Neural cell (in vitro differentiated cells): ENCODE measurements around the gene COL17A1. TPM values are rescaled to one million over a fixed set of nuclear protein-coding genes. Genes with fewer than 3 reads are reported as not detected.

Experiments
- H2AFZ ChIP-seq: fragments of 200-600, 300-800 bp; sonication (generic), shearing (Covaris generic); 2 replicates; pipeline ENCODE4 v1.6.0; 2014; ENCODE audit warnings: low read depth, mild to moderate bottlenecking, antibody characterized with exemption, low read length, moderate library complexity
- H3F3A ChIP-seq: fragments of 200-600 bp; shearing (Covaris generic); 2 replicates; pipeline ENCODE4 v1.6.1; 2016; ENCODE audit warnings: mild to moderate bottlenecking, moderate library complexity, mixed read lengths, antibody characterized with exemption, low read length; ENCODE audit not compliant: insufficient read depth, poor library complexity, severe bottlenecking
- H3K27ac ChIP-seq: fragments of 200-600, 300-800 bp; sonication (generic), shearing (Covaris generic); 2 replicates; pipeline ENCODE4 v1.5.1; 2014; ENCODE audit warnings: mild to moderate bottlenecking, low read length, moderate library complexity
- H3K27me3 ChIP-seq: fragments of 300-800, 200-600 bp; sonication (generic), shearing (Covaris generic); 2 replicates; pipeline ENCODE4 v1.6.0; 2014; ENCODE audit warnings: mild to moderate bottlenecking, low read depth, low read length, moderate library complexity; ENCODE audit not compliant: insufficient read depth
- H3K36me3 ChIP-seq: fragments of 300-800, 200-600 bp; sonication (generic), shearing (Covaris generic); 2 replicates; pipeline ENCODE4 v1.5.1; 2014; ENCODE audit warnings: mild to moderate bottlenecking, antibody characterized with exemption, low read length, moderate library complexity; ENCODE audit not compliant: insufficient read depth
- H3K4me2 ChIP-seq: fragments of 300-800, 200-600 bp; sonication (generic), shearing (Covaris generic); 2 replicates; pipeline ENCODE4 v1.6.0; 2014; ENCODE audit warnings: mild to moderate bottlenecking, low read length
- H3K4me3 ChIP-seq: fragments of 300-800, 200-600 bp; sonication (generic), shearing (Covaris generic); 2 replicates; pipeline ENCODE4 v1.5.1; 2014; ENCODE audit warnings: mild to moderate bottlenecking, low read length, moderate library complexity
- H3K79me2 ChIP-seq: fragments of 200-600 bp; shearing (Covaris generic); replicated peaks from 2 replicates; pipeline ENCODE4 v1.6.0; 2014; ENCODE audit warnings: mild to moderate bottlenecking, low read length, moderate library complexity; ENCODE audit not compliant: insufficient read depth
- H3K9ac ChIP-seq: fragments of 300-800, 200-600 bp; sonication (generic), shearing (Covaris generic); 2 replicates; pipeline ENCODE4 v1.6.1; 2016; ENCODE audit warnings: mild to moderate bottlenecking, low read length, mixed read lengths
- H3K9me2 ChIP-seq: fragments of 200-600 bp; shearing (Covaris generic); 2 replicates; pipeline ENCODE4 v1.6.1; 2016; ENCODE audit warnings: mild to moderate bottlenecking, low read length, mixed read lengths; ENCODE audit not compliant: insufficient read depth
- H3K9me3 ChIP-seq: fragments of 200-600, 300-800 bp; sonication (generic), shearing (Covaris generic); 2 replicates; pipeline ENCODE4 v1.6.1; 2016; ENCODE audit warnings: mild to moderate bottlenecking, mixed run types, low read length, moderate library complexity, mixed read lengths
- H4K20me1 ChIP-seq: fragments of 200-600 bp; shearing (Covaris generic); 2 replicates; pipeline ENCODE4 v1.6.1; 2016; ENCODE audit warnings: mild to moderate bottlenecking, mixed run types; ENCODE audit not compliant: insufficient read depth
- EP300 ChIP-seq: fragments of 450-650 bp; conservative IDR thresholded peaks from 2 replicates; pipeline ENCODE4 v1.6.1; 2014; ENCODE audit warnings: antibody characterized with exemption, mild to moderate bottlenecking, moderate library complexity; ENCODE audit not compliant: poor library complexity, severe bottlenecking
- EZH2 ChIP-seq: fragments of 200-600, 300-800 bp; shearing (Covaris generic), sonication (generic); IDR thresholded peaks from 2 replicates; pipeline ENCODE4 v1.6.1; 2014; ENCODE audit warnings: antibody characterized with exemption, low read length, borderline replicate concordance, mild to moderate bottlenecking; ENCODE audit not compliant: insufficient read depth, poor library complexity, severe bottlenecking
- MXI1 ChIP-seq: fragments of 450-650 bp; conservative IDR thresholded peaks from 2 replicates; pipeline ENCODE4 v1.6.1; 2014; ENCODE audit warnings: antibody characterized with exemption, mild to moderate bottlenecking; ENCODE audit not compliant: poor library complexity, severe bottlenecking
- POLR2AphosphoS5 ChIP-seq: IDR thresholded peaks from 2 replicates; pipeline ENCODE4 v1.6.1; 2012
- RAD21 ChIP-seq: fragments of 450-650 bp; conservative IDR thresholded peaks from 2 replicates; pipeline ENCODE4 v1.6.1; 2014; ENCODE audit warnings: antibody characterized with exemption, mild to moderate bottlenecking, moderate library complexity
- REST ChIP-seq: IDR thresholded peaks from 2 replicates; pipeline ENCODE4 v1.6.1; 2012; ENCODE audit warnings: borderline replicate concordance
- SMC3 ChIP-seq: fragments of 450-650 bp; conservative IDR thresholded peaks from 2 replicates; pipeline ENCODE4 v1.6.1; 2014; ENCODE audit warnings: antibody characterized with exemption, mild to moderate bottlenecking, moderate library complexity; ENCODE audit not compliant: poor library complexity
- TAF1 ChIP-seq: IDR thresholded peaks from 2 replicates; pipeline ENCODE4 v1.6.1; 2012; ENCODE audit warnings: low read depth
- polyA plus RNA-seq: library from polyadenylated mRNA; depleted of rRNA; stranded (reverse); fragments of >200 nt; gene quantifications from 2 replicates; pipeline ENCODE4 v1.2.3, GENCODE V29; 2014
- TF ChIP-seq, protein P1 (sequence below): fragments of 450-650 bp; IDR thresholded peaks from 2 replicates; pipeline ENCODE4 v1.5.1; 2014; ENCODE audit warnings: antibody characterized with exemption, mild to moderate bottlenecking, moderate library complexity; ENCODE audit not compliant: poor library complexity, severe bottlenecking

COL17A1 gene
- polyA plus RNA-seq, 1 donor from 2014 or later = not detected

GRCh38 chr10:104120903-104121484, 35.3 kb upstream of the COL17A1 start:
- no peaks in the 10 kb centered on the region for H3F3A ChIP-seq
- H3K9me3 ChIP-seq = no peaks in the 10 kb centered on the region
- H2AFZ ChIP-seq = peak overlapping the region; percentile 87
- H3K36me3 ChIP-seq = no peaks in the 10 kb centered on the region
- no peaks in the 10 kb centered on the region for H3K79me2 ChIP-seq
- TF ChIP-seq POLR2AphosphoS5 = no peak
- TF ChIP-seq REST = no peak
- no peak for TF ChIP-seq RAD21
- no peak for TF ChIP-seq EZH2
- no peak for TF ChIP-seq EP300
- no peak for TF ChIP-seq MXI1
- TF ChIP-seq, protein P1, sequence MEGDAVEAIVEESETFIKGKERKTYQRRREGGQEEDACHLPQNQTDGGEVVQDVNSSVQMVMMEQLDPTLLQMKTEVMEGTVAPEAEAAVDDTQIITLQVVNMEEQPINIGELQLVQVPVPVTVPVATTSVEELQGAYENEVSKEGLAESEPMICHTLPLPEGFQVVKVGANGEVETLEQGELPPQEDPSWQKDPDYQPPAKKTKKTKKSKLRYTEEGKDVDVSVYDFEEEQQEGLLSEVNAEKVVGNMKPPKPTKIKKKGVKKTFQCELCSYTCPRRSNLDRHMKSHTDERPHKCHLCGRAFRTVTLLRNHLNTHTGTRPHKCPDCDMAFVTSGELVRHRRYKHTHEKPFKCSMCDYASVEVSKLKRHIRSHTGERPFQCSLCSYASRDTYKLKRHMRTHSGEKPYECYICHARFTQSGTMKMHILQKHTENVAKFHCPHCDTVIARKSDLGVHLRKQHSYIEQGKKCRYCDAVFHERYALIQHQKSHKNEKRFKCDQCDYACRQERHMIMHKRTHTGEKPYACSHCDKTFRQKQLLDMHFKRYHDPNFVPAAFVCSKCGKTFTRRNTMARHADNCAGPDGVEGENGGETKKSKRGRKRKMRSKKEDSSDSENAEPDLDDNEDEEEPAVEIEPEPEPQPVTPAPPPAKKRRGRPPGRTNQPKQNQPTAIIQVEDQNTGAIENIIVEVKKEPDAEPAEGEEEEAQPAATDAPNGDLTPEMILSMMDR = no peak
- no peak for TF ChIP-seq TAF1
- TF ChIP-seq SMC3 = no peak
- peak overlapping the region; percentile 88 for H3K27ac ChIP-seq
- H4K20me1 ChIP-seq = no peaks in the 10 kb centered on the region
- no peaks in the 10 kb centered on the region for H3K27me3 ChIP-seq
- peak overlapping the region; percentile 18 for H3K4me2 ChIP-seq
- peak overlapping the region; percentile 81 for H3K9ac ChIP-seq
- peak overlapping the region; percentile 73 for H3K4me3 ChIP-seq
- no peaks in the 10 kb centered on the region for H3K9me2 ChIP-seq

DNA sequence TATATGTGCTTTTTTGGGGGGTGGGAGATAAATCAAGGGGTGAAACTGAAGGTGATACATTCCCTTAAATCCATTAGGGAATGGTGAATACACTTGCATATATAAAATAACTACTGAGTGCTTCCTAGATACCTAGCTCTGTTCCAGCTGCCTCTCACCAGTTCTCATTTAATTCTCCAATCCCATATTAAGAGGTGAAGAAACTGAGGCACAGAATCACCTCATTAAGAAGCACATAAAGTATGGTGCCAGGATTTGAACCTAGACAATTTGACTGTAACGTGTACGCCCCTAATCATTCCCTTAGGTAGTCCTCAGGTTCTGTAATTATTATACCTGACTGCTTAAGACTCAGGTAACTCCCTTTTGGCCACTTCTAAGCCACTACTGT, 34.8 kb upstream of the COL17A1 start:
- Histone ChIP-seq H3K9me3 (no peaks in the 10 kb centered on the region), H2AFZ (no peak overlapping the region), H3K9ac (no peak overlapping the region), H3K79me2 (no peaks in the 10 kb centered on the region), H3K9me2 (no peaks in the 10 kb centered on the region), H3K27ac (no peak overlapping the region), H3K27me3 (no peaks in the 10 kb centered on the region), H3K4me2 (peak overlapping the region; percentile 18), H3K4me3 (peak overlapping the region; percentile 73), H3K36me3 (no peaks in the 10 kb centered on the region), H3F3A (no peaks in the 10 kb centered on the region), H4K20me1 (no peaks in the 10 kb centered on the region)
- no peak for TF ChIP-seq POLR2AphosphoS5
- TF ChIP-seq, protein P1 = no peak
- TF ChIP-seq EZH2 = no peak
- no peak for TF ChIP-seq REST
